OCI-LY3 (cell line): ENCODE results near the gene IL1RN.

Experiments
- EZH2phosphoT487 ChIP-seq: fragments of 200-600 bp; shearing (Covaris generic); IDR thresholded peaks from 2 replicates; pipeline ENCODE4 v1.6.1; 2018; ENCODE audit warnings: antibody characterized with exemption, mixed run types, low read depth
- TF ChIP-seq, protein P1 (sequence below): fragments of 200-600, 300-600 bp; sonication (generic); IDR thresholded peaks from 2 replicates; pipeline ENCODE4 v1.5.1; 2014; ENCODE audit warnings: antibody characterized with exemption, low read length, low read depth

DNA sequence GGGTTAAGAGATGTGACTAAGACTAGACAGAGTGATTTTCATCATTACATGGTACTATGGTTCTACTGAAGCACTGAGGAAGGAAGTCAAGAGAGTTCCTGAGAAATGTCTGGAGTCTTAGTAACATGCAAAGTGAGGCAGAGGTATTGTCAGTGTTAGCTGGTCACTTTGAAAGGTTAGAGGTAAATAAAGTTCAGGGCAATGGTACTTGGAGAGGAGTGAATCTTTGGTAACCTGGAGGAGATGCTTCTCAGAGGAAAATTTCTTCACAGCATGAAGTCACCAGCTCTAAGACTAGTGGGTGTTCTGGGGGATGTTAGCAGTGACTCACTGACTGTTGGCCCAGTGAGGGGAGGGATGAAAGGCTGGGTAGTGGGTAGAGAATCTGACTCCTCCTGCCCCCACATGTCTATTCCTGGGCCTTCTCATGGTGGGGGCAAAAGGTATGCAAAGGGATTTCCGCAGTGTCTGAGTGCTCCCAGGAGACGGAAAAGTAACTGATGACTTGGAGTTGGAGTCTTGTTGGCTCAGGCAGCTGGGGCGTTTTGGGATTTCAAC is 23.3 kb upstream of the IL1RN start:
- TF ChIP-seq, protein P1, sequence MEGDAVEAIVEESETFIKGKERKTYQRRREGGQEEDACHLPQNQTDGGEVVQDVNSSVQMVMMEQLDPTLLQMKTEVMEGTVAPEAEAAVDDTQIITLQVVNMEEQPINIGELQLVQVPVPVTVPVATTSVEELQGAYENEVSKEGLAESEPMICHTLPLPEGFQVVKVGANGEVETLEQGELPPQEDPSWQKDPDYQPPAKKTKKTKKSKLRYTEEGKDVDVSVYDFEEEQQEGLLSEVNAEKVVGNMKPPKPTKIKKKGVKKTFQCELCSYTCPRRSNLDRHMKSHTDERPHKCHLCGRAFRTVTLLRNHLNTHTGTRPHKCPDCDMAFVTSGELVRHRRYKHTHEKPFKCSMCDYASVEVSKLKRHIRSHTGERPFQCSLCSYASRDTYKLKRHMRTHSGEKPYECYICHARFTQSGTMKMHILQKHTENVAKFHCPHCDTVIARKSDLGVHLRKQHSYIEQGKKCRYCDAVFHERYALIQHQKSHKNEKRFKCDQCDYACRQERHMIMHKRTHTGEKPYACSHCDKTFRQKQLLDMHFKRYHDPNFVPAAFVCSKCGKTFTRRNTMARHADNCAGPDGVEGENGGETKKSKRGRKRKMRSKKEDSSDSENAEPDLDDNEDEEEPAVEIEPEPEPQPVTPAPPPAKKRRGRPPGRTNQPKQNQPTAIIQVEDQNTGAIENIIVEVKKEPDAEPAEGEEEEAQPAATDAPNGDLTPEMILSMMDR: no peak
- no peak for TF ChIP-seq EZH2phosphoT487
